Naive B cell (primary cell): Measurements from ENCODE around the gene MCCD1. TPM values are rescaled to one million over a fixed set of nuclear protein-coding genes. Genes with fewer than 3 reads are reported as not detected.
"Not testable (repeated sequence)": the region's sequence is repeated elsewhere in the genome, so short reads cannot be mapped to it uniquely, and the experiment has no call there.

ENCODE experiments used
- ATAC-seq, 2 donors: fragments of 150-1000 bp; cut with Tn5 transposase; 2 replicates each; pipeline ENCODE4 v1.10.0; 2021; ENCODE audit warnings: low read depth in 2 of 2, mild to moderate bottlenecking in 2 of 2, moderate library complexity in 2 of 2
- DNase-seq: peaks from one replicate; pipeline ENCODE4 v3.0.0; 2022
- H3K27ac Mint-ChIP-seq, 6 donors: one replicate each; pipeline ENCODE4 v1.8.0; 2020 to 2022; ENCODE audit warnings: mild to moderate bottlenecking in 6 of 6, mixed read lengths in 6 of 6, moderate library complexity in 5 of 6, inconsistent platforms in 2 of 6
- H3K27me3 Mint-ChIP-seq, 3 donors: one replicate each; pipeline ENCODE4 v1.8.0; 2021 to 2022; ENCODE audit warnings: mixed read lengths in 3 of 3, mild to moderate bottlenecking in 1 of 3
- H3K36me3 Mint-ChIP-seq, 2 donors: one replicate each; pipeline ENCODE4 v1.8.0; 2020 to 2022; ENCODE audit warnings: mixed read lengths in 2 of 2, inconsistent platforms in 1 of 2, mild to moderate bottlenecking in 1 of 2
- H3K4me1 Mint-ChIP-seq, 3 donors: one replicate each; pipeline ENCODE4 v1.8.0; 2020 to 2022; ENCODE audit warnings: mixed read lengths in 3 of 3, inconsistent platforms in 1 of 3, mild to moderate bottlenecking in 1 of 3, moderate library complexity in 1 of 3
- H3K4me3 Mint-ChIP-seq, 8 donors: one replicate each; pipeline ENCODE4 v1.8.0; 2020 to 2022; ENCODE audit warnings: mild to moderate bottlenecking in 8 of 8, mixed read lengths in 8 of 8, moderate library complexity in 8 of 8, inconsistent platforms in 2 of 8
- H3K9me3 Mint-ChIP-seq, 7 donors: one replicate each; pipeline ENCODE4 v1.8.0; 2020 to 2022; ENCODE audit warnings: mixed read lengths in 7 of 7, mild to moderate bottlenecking in 5 of 7, inconsistent platforms in 2 of 7, moderate library complexity in 1 of 7
- polyA plus RNA-seq, 6 donors: library from polyadenylated mRNA; unstranded; fragments of 300-500 nt; fragmentation: Illumina TruSeq; gene quantifications; one replicate each; pipeline ENCODE4 v1.2.3, GENCODE V29; 2021; ENCODE audit warnings: low read depth in 6 of 6

MCCD1 gene
- polyA plus RNA-seq, 6 donors from 2014 or later, result not detected

DNA sequence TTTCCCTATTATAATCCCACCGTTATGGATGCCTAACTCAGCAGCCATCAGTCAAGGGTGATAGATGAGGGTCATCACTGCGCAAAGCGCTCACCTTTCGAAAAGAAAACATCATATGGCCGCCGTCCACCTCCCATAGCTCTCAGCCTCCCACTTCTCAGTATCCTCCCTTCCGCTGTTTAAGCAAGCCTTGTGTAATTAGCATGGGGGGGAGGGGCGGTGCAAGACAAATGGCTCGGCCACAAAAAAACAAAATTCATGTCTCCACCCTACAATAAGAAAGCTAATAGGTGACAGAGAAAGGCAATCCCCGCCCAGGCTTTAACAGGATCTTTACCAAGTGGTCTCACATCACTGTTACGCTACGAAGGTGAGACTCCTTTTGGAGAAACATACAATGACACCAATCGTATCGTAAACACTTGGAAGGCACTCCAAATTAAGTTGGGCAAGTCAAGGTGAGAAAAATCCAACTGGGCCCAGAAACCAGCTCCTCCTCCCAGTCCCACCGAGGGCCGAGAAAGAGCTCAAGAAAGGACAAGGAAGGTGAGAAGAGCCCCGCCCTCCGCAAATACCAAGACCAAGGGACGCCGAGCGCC, 12.4 kb downstream of the MCCD1 start:
- Mint-ChIP-seq H3K4me1 (peaks cover 36 to 47% (median 42%) of the 10 kb centered on the region in 3 donors), H3K27ac (peak overlapping the region; percentile 97 to 100 (median 100)), H3K27me3 (no peaks in the 10 kb centered on the region), H3K4me3 (peak overlapping the region; percentile 90 to 100 (median 99)), H3K9me3 (no peaks in the 10 kb centered on the region), H3K36me3 (peaks cover 15 to 22% of the 10 kb centered on the region in 2 donors)
- DNase-seq, result peak; percentile 69
- ATAC-seq, result peak; percentile 35 to 42

DNA sequence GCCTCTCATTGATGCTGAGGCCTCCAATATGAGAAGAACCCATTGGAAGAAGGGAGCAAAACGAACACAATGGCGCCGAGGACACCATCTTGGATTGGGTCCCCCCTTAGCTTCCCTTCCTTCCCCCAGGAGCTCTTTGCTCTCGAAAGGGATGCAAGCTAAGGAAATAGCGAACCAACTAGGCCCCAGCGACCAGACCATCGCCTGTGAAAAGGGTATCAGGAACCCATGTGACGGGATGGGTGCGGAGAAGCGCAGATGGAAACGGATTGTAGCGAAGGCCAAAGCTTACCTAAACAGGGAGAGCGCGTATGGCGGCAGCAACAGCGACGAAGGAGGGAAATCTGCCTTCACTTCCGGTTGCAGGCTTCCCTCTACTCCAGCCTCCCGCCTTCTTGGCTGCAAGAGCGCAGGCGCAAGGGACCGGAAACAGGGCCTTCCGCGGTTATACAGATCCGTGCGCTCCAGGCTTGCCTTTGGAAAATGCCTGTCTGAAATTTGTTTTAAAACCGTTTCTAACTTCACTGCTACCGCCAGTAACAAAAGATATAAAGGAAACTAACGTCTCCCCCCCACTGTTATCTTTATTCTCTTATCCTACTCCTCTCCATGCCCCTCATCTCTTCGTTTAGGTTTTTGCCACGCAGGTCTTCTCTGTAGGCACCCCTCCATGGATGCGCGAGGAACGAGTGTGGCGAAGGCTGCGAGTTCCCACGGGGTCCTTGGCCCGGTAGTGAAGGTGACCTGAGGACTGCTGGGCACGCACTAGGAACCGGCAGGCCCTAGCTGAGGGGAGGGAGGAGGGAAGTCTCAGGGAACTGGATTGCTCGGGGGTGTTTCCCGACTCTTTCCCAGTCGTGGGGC, 13.1 kb downstream of the MCCD1 start, which contains the start of gene DDX39B:
Gene DDX39B, minus strand, starts transcription at position 346 of the 864 bp plus-strand sequence. CDS start 1,471 bp downstream, outside the sequence.
- Mint-ChIP-seq H3K36me3 (peaks cover 10 to 22% of the 10 kb centered on the region in 2 donors), H3K27ac (peak within 1 kb of the TSS; percentile 97 to 100 (median 100)), H3K27me3 (no peaks in the 10 kb centered on the region), H3K4me1 (peaks cover 42 to 53% (median 45%) of the 10 kb centered on the region in 3 donors), H3K9me3 (no peaks in the 10 kb centered on the region), H3K4me3 (peak within 1 kb of the TSS; percentile 90 to 100 (median 99))
- peak; percentile 73 to 75 for ATAC-seq
- peak; percentile 91 for DNase-seq

DNA sequence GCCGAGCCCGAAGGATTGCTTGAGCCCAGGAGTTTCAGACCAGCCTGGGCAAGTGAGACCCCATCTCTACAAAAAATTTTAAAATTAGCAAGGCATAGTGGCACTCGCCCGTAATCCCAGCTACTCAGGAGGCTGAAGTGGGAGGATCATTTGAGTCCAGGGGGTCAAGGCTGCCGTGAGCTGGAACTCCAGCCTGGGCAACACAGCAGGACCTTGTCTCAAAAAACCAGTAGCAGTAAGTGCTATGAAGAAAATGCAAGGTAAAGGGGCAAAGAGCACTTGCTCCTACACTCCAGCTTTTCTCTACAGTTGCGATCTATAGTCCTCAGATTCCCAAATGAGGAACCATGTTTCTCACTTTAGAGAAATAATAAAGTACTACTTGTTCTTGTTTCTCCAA, 14.9 kb downstream of the MCCD1 start:
- Mint-ChIP-seq H3K27ac (peak overlapping the region in 1 of 6 donors; percentile 97), H3K9me3 (no peaks in the 10 kb centered on the region), H3K27me3 (no peaks in the 10 kb centered on the region), H3K36me3 (peaks cover 11 to 17% of the 10 kb centered on the region in 2 donors), H3K4me1 (peaks cover 44 to 60% (median 48%) of the 10 kb centered on the region in 3 donors), H3K4me3 (peak overlapping the region in 2 of 8 donors; percentile 52 to 100)
- ATAC-seq (no peak), DNase-seq (no peak)

DNA sequence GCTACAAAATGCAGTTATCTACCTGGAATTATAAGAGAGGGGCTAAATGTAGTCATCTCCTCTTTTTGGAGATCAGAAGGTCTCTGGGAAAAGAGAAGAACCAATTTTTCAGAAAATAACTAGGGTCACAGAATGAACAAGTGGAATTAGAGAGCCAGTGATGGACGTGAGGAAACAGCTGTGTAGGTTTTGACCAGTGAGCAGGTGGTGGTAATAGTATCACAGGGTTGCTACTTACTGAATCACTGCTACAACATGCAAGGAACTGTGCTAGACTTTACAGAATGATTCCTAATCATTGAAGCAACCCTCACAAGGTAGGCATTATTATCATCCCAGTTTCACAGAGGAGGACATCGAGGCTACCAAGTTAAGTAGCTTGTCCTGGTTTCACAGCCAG, 15.9 kb downstream of the MCCD1 start:
- H3K4me1 Mint-ChIP-seq, result peaks cover 35 to 55% (median 38%) of the 10 kb centered on the region in 3 donors
- peak overlapping the region in 3 of 8 donors; percentile 40 to 61 (median 49) for H3K4me3 Mint-ChIP-seq
- H3K9me3 Mint-ChIP-seq, result no peaks in the 10 kb centered on the region
- DNase-seq, result no peak
- no peaks in the 10 kb centered on the region for H3K27me3 Mint-ChIP-seq
- no peak overlapping the region for H3K27ac Mint-ChIP-seq
- H3K36me3 Mint-ChIP-seq, result peaks cover 7 to 10% of the 10 kb centered on the region in 2 donors
- ATAC-seq, result no peak

DNA sequence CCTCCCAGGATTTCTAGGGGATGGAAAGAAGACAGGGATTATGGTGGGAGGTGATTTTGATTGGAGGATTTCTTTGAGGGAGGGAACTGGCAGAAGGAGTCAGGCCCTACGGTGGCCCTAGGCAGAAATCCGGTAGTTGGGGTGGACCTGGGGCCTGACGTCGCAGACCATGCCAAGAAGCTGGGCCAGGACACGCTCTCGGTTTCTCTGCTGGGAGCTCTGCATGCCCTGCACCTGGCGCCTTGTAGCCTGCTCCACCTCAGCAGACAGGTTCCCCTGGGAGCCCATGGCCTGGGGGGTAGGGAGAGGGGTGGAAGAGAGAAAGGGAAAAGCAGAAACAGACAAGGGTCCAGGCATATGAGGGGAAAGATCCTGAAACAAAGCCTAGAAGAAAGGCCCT, 16.5 kb downstream of the MCCD1 start:
- H3K36me3 Mint-ChIP-seq, result peaks cover 2 to 5% of the 10 kb centered on the region in 2 donors
- H3K27ac Mint-ChIP-seq, result peak overlapping the region in 1 of 6 donors; percentile 75
- H3K27me3 Mint-ChIP-seq, result no peaks in the 10 kb centered on the region
- peak overlapping the region in 3 of 8 donors; percentile 13 to 72 (median 46) for H3K4me3 Mint-ChIP-seq
- peaks cover 32 to 53% (median 32%) of the 10 kb centered on the region in 3 donors for H3K4me1 Mint-ChIP-seq
- no peak for DNase-seq
- ATAC-seq, result no peak
- no peaks in the 10 kb centered on the region for H3K9me3 Mint-ChIP-seq

DNA sequence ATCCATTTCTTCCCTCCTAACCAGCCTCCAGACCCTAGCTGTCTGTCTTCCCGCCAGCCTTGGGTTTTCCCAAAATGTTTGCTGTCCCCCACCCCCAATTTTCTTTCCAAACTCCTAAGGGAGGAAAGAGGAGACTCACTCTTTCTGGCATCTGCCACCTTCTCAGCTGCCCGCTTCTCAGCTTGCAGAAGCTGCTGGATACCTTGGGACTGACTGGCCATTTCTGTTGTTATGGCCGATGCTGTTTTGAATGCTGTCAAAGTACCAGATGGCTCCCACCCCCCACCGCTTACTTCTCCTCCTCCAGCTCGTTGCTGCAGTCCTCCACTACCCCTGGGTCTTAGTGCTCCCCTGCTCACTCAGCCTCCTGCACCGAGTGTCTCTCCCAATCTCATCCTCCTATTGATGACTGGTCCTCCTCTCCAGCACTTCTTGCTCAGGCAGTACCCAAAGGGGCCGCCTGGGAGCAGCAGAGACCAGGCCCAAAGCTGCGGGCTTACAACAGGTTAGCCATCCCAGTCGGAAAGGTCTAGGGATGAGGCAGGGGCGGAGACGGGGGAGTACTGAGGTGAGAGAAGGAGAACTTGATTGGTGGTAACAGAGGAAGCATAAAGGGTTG, 17.7 kb downstream of the MCCD1 start, which contains the start of gene ATP6V1G2:
Gene ATP6V1G2, minus strand, starts transcription at position 270 of the 619 bp plus-strand sequence. Its CDS starts 49 bp downstream, at position 221.
- Mint-ChIP-seq H3K4me3 (peak within 1 kb of the TSS; percentile 84 to 95 (median 91)), H3K4me1 (peaks cover 26 to 52% (median 28%) of the 10 kb centered on the region in 3 donors), H3K27ac (peak within 1 kb of the TSS; percentile 83 to 98 (median 96)), H3K36me3 (peaks cover 0 to 5% of the 10 kb centered on the region in 2 donors), H3K9me3 (no peaks in the 10 kb centered on the region), H3K27me3 (no peaks in the 10 kb centered on the region)
- DNase-seq, result peak; percentile 77
- peak; percentile 45 for ATAC-seq

DNA sequence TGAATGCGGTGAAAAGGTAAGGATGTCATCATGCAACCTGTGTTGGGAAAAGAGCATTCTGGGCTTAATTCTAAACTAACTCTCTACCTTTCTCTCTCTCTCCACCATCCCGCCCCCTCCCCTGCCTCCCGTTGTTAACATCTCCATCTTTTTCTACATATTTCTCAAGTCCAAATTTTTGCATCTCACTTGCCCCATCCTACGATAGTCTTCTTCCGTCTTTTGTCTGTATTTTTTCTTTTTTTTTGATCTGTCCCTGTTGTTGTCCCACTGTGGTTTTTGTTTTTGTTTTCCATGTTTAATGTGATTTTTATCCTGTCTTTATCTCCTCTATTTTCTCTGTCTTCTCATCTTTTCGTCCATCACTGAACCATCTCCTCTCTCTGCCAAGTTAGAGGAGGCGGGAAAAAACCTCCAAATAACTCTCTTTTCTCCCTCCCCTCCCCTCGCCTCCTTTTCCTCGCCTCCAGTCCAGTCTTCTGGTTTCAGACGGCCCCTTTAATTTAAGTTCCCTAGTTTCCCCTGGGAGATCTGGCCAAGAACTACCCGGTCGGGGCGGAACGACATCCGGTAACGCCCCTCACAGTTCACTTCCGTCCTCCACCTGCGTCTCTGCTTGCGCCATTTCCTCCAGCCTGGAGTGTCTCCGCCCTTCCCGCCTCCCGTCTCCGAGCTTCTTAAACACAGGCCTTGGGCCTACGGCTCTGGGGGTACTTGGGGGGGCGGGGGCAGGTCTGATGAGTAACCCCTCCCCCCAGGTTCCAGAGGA, 18.4 kb downstream of the MCCD1 start, which contains the start of gene NFKBIL1:
Gene NFKBIL1, plus strand, starts transcription at position 651 of the 769 bp plus-strand sequence. Its CDS starts 87 bp downstream, at position 738.
- peaks cover 26 to 55% (median 27%) of the 10 kb centered on the region in 3 donors for H3K4me1 Mint-ChIP-seq
- peaks cover 0 to 5% of the 10 kb centered on the region in 2 donors for H3K36me3 Mint-ChIP-seq
- peak; percentile 89 to 90 for ATAC-seq
- no peaks in the 10 kb centered on the region for H3K9me3 Mint-ChIP-seq
- H3K27ac Mint-ChIP-seq, result peak within 1 kb of the TSS; percentile 83 to 98 (median 96)
- DNase-seq, result peak; percentile 92
- H3K4me3 Mint-ChIP-seq, result peak within 1 kb of the TSS; percentile 84 to 95 (median 91)
- H3K27me3 Mint-ChIP-seq, result no peaks in the 10 kb centered on the region

DNA sequence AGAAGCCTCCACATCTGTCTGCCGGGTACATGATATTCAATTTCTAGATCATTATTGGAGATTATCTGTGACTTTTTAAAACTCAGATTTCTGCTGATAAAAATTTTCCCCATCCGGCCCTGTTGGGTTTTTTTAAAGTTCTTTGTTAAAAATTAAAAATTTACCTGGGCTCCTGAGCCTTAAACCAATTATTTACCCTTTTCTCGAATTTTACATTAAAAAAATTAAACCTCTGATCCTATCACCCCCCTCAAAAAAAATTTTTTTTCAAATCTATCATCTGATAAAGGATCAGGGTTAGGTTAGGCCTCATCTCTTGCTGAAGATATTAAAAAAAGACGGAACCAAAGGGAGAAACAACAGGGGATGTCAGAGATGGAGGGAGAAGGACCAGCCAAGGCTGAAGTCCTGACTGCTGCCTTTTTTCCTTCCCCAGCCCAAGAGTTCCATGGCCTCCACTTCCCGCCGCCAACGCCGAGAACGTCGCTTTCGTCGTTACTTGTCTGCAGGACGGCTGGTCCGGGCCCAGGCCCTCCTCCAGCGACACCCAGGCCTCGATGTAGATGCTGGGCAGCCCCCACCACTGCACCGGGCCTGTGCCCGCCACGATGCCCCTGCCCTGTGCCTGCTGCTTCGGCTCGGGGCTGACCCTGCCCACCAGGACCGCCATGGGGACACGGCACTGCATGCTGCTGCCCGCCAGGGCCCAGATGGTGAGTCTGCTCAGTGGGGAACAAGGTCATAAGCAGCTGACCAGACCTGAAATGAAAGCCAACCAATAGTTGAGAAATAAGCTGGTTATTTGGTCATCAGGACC, 19.2 kb downstream of the MCCD1 start:
- no peaks in the 10 kb centered on the region for H3K9me3 Mint-ChIP-seq

DNA sequence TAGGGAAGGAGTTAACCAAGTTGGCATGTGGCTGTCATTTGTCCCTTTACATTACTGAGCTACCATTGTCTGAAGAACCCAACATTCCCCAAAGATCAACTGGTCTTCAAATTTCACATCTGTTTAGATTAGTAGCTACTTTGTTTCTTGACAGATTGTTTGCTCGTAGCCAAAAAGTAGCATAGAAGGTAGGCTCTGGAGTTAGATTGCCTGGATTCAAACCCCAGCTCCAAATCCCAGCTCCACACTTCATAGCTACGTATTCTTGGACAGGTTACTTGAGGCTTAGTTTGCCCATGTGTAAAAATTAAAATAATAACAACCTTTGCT, 19.7 kb downstream of the MCCD1 start:
- no peak for ATAC-seq

More for the DNA sequence above, 19.2 kb downstream of the MCCD1 start:
- ATAC-seq (no peak), DNase-seq (no peak)
- Mint-ChIP-seq H3K27me3 (no peaks in the 10 kb centered on the region), H3K4me1 (peaks cover 26 to 51% (median 27%) of the 10 kb centered on the region in 3 donors), H3K4me3 (peak overlapping the region; percentile 84 to 95 (median 91)), H3K27ac (peak overlapping the region; percentile 83 to 98 (median 96)), H3K36me3 (peaks cover 0 to 5% of the 10 kb centered on the region in 2 donors)

DNA sequence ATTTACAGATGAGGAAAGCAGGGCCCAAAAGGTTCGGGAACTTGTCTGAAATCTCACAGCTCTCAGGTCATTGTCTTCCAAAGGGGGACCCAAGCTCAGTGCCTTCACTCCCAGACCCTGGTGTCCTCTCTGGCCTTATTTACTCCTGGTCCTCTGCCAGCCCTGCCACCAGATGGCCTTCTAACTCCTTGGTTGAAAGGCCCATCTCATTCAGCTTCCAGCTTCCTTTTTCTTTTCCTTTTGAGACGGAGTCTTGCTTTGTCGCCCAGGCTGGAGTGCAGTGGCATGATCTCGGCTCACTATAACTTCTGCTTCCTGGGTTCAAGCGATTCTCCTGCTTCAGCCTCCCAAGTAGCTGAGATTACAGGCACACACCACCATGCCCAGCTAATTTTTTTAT, 22.6 kb downstream of the MCCD1 start:
- peak; percentile 13 to 26 for ATAC-seq
- H3K27me3 Mint-ChIP-seq, H3K9me3 Mint-ChIP-seq: not testable (repeated sequence)

More for the DNA sequence above, 19.7 kb downstream of the MCCD1 start:
- H3K4me3 Mint-ChIP-seq, result peak overlapping the region in 2 of 8 donors; percentile 50 to 84
- no peaks in the 10 kb centered on the region for H3K9me3 Mint-ChIP-seq
- DNase-seq, result no peak
- H3K27me3 Mint-ChIP-seq, result no peaks in the 10 kb centered on the region
- peak overlapping the region; percentile 8 to 98 (median 76) for H3K27ac Mint-ChIP-seq
- peaks cover 26 to 49% (median 27%) of the 10 kb centered on the region in 3 donors for H3K4me1 Mint-ChIP-seq
- H3K36me3 Mint-ChIP-seq, result peaks cover 0 to 5% of the 10 kb centered on the region in 2 donors

DNA sequence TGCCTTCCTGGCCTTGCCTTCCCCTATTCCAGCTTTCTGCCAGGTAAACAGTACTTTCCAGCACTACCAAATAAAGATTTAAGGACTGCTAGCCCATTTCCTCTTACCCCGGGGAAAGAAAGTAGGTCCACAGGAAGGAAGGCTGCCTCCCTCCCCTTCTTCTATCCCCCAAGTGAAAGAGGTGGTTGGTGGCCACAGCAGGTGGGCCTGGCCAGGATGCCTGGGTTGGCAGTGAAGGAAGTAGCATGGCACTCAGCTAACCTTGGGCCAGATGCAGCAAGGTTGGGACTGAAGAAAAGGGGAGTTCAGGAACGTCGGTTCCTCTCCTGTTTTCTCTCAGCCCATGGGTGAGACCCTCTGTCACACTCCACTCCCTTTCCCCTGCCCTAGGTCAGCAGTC, 27.5 kb downstream of the MCCD1 start:
- Mint-ChIP-seq H3K4me3 (peak overlapping the region in 5 of 8 donors; percentile 23 to 61 (median 45)), H3K27ac (no peak overlapping the region), H3K27me3 (no peaks in the 10 kb centered on the region), H3K36me3 (no peaks in the 10 kb centered on the region), H3K9me3 (no peaks in the 10 kb centered on the region), H3K4me1 (peaks cover 45 to 66% (median 53%) of the 10 kb centered on the region in 3 donors)
- no peak for ATAC-seq
- DNase-seq, result no peak

More for the DNA sequence above, 22.6 kb downstream of the MCCD1 start:
- Mint-ChIP-seq H3K27ac (peak overlapping the region; percentile 63 to 88 (median 78)), H3K4me3 (peak overlapping the region; percentile 56 to 92 (median 83)), H3K4me1 (peaks cover 24 to 52% (median 29%) of the 10 kb centered on the region in 3 donors)
- DNase-seq, result peak; percentile 74
- not testable (repeated sequence) for H3K36me3 Mint-ChIP-seq
